HCT116 (cell line): ENCODE results near the gene ZDHHC4.

Source experiments
- CTCF ChIP-seq, 3 experiments: fragments of 200-600 bp in 1 of 3; sonication (generic) in 1 of 3; IDR thresholded peaks in 2 of 3; conservative IDR thresholded peaks in 1 of 3; 2 replicates each; pipeline ENCODE4 v1.5.1; 2012 to 2017; ENCODE audit warnings: low read depth in 2 of 3, low read length in 2 of 3, antibody characterized with exemption in 1 of 3, borderline replicate concordance in 1 of 3, control low read depth in 1 of 3, mild to moderate bottlenecking in 1 of 3, mixed read lengths in 1 of 3, mixed run types in 1 of 3, moderate library complexity in 1 of 3; ENCODE audit not compliant: insufficient read depth in 1 of 3
- EZH2 ChIP-seq: fragments of 200-600 bp; sonication (generic); IDR thresholded peaks from 2 replicates; pipeline ENCODE4 v1.6.1; 2017; ENCODE audit warnings: antibody characterized with exemption, mixed run types
- POLR2A ChIP-seq: IDR thresholded peaks from 2 replicates; pipeline ENCODE4 v1.7.0; 2011; ENCODE audit warnings: borderline replicate concordance; ENCODE audit not compliant: insufficient read depth, insufficient read length; ENCODE audit errors: extremely low read depth
- ZBTB33 ChIP-seq: IDR thresholded peaks from 2 replicates; pipeline ENCODE4 v1.6.1; 2011; ENCODE audit warnings: mild to moderate bottlenecking, low read length, moderate library complexity; ENCODE audit not compliant: insufficient replicate concordance; ENCODE audit errors: extremely low read depth
- ZFX ChIP-seq: fragments of 450-650 bp; IDR thresholded peaks from 2 replicates; pipeline ENCODE4 v1.6.1; 2017

- TF ChIP-seq CTCF (IDR thresholded peaks at IDR 0.05 in 2 of 3, conservative IDR thresholded peaks at IDR 0.05 in 1 of 3; ENCODE audit: borderline replicate concordance in 1 of 3, insufficient read depth in 1 of 3, low read depth in 2 of 3, low read length in 2 of 3) = no peak
- no peak for TF ChIP-seq ZBTB33
- no peak for TF ChIP-seq POLR2A
- no peak for TF ChIP-seq ZFX
- TF ChIP-seq EZH2 = no peak
Observed at GRCh38 chr7:6528401-6529130, 48.7 kb upstream of the ZDHHC4 start.
